ENCODE results near the gene DNAJB2.

The DNAJB2 gene

GRCh38 chr2:219296631-219297391 is 17.6 kb downstream of the DNAJB2 start:
- TF ChIP-seq GATA3 (IDR thresholded peaks at IDR 0.05; ENCODE audit: low read depth, low read length) (no peak), GATA2 (IDR thresholded peaks at IDR 0.05; ENCODE audit: low read depth, low read length) (no peak)

- no peak for TF ChIP-seq GATA2 (IDR thresholded peaks at IDR 0.05; ENCODE audit: low read depth, low read length)
- no peak for TF ChIP-seq GATA3 (IDR thresholded peaks at IDR 0.05; ENCODE audit: low read depth, low read length)
These were observed 18.7 kb downstream of the DNAJB2 start for GRCh38 chr2:219297766-219298456.

GRCh38 chr2:219298759-219299371 is 19.7 kb downstream of the DNAJB2 start:
- TF ChIP-seq GATA2 (IDR thresholded peaks at IDR 0.05; ENCODE audit: low read depth, low read length): no peak
- TF ChIP-seq GATA3 (IDR thresholded peaks at IDR 0.05; ENCODE audit: low read depth, low read length): no peak

GRCh38 chr2:219299372-219299760 is 20.2 kb downstream of the DNAJB2 start:
- TF ChIP-seq GATA2 (IDR thresholded peaks at IDR 0.05; ENCODE audit: low read depth, low read length) (no peak), GATA3 (IDR thresholded peaks at IDR 0.05; ENCODE audit: low read depth, low read length) (no peak)

GRCh38 chr2:219300022-219300421 is 20.9 kb downstream of the DNAJB2 start:
- no peak for TF ChIP-seq GATA3 (IDR thresholded peaks at IDR 0.05; ENCODE audit: low read depth, low read length)
- TF ChIP-seq GATA2 (IDR thresholded peaks at IDR 0.05; ENCODE audit: low read depth, low read length): no peak

- no peak for TF ChIP-seq GATA3 (IDR thresholded peaks at IDR 0.05; ENCODE audit: low read depth, low read length)
- TF ChIP-seq GATA2 (IDR thresholded peaks at IDR 0.05; ENCODE audit: low read depth, low read length): no peak
These were observed 23.3 kb downstream of the DNAJB2 start for GRCh38 chr2:219302412-219302968.

GRCh38 chr2:219304223-219304622 is 25.1 kb downstream of the DNAJB2 start:
- TF ChIP-seq GATA3 (IDR thresholded peaks at IDR 0.05; ENCODE audit: low read depth, low read length) (no peak), GATA2 (IDR thresholded peaks at IDR 0.05; ENCODE audit: low read depth, low read length) (no peak)

GRCh38 chr2:219306047-219306446 is 26.9 kb downstream of the DNAJB2 start:
- TF ChIP-seq GATA2 (IDR thresholded peaks at IDR 0.05; ENCODE audit: low read depth, low read length): no peak
- no peak for TF ChIP-seq GATA3 (IDR thresholded peaks at IDR 0.05; ENCODE audit: low read depth, low read length)

GRCh38 chr2:219308142-219309101 is 29.3 kb downstream of the DNAJB2 start:
- TF ChIP-seq GATA2 (IDR thresholded peaks at IDR 0.05; ENCODE audit: low read depth, low read length) (no peak), GATA3 (IDR thresholded peaks at IDR 0.05; ENCODE audit: low read depth, low read length) (no peak)

- TF ChIP-seq GATA2 (IDR thresholded peaks at IDR 0.05; ENCODE audit: low read depth, low read length) (no peak), GATA3 (IDR thresholded peaks at IDR 0.05; ENCODE audit: low read depth, low read length) (no peak)
These were observed 30.1 kb downstream of the DNAJB2 start, which contains the start of gene PTPRN for GRCh38 chr2:219309278-219309677. PTPRN (minus strand) TSS chr2:219309401; CDS start chr2:219309332, 69 bp downstream.

GRCh38 chr2:219314804-219315468 is 35.8 kb downstream of the DNAJB2 start:
- TF ChIP-seq GATA3 (IDR thresholded peaks at IDR 0.05; ENCODE audit: low read depth, low read length): no peak
- TF ChIP-seq GATA2 (IDR thresholded peaks at IDR 0.05; ENCODE audit: low read depth, low read length): no peak

- TF ChIP-seq GATA3 (IDR thresholded peaks at IDR 0.05; ENCODE audit: low read depth, low read length) (no peak), GATA2 (IDR thresholded peaks at IDR 0.05; ENCODE audit: low read depth, low read length) (no peak)
These were observed 44.3 kb downstream of the DNAJB2 start for GRCh38 chr2:219323434-219323833.

GRCh38 chr2:219325136-219325535 is 46.0 kb downstream of the DNAJB2 start:
- TF ChIP-seq GATA3 (IDR thresholded peaks at IDR 0.05; ENCODE audit: low read depth, low read length) (no peak), GATA2 (IDR thresholded peaks at IDR 0.05; ENCODE audit: low read depth, low read length) (no peak)

Data from SH-SY5Y (cell line).